ENCODE results near the gene FBXL5.

Gene FBXL5

GRCh38 chr4:15610855-15611254 lies 44.3 kb downstream of the FBXL5 start:
- Histone ChIP-seq H3K14ac (ENCODE audit: low read length) (no peak overlapping the region), H3K27ac (replicated peaks; ENCODE audit: low read length) (no peak overlapping the region), H3K36me3 (replicated peaks in 1 of 2; ENCODE audit: control insufficient read depth in 2 of 2, insufficient read depth in 2 of 2, low read length in 2 of 2) (peaks cover 4 to 53% of the 10 kb centered on the region in 2 donors), H2BK5ac (ENCODE audit: low read length) (no peak overlapping the region), H4K91ac (ENCODE audit: low read depth, low read length, poor library complexity) (no peak overlapping the region), H3K4me1 (ENCODE audit: control insufficient read depth in 2 of 2, insufficient read depth in 1 of 2, low read depth in 1 of 2, low read length in 2 of 2) (peaks cover 2% of the 10 kb centered on the region in 2 donors), H2BK12ac (ENCODE audit: low read length) (no peak overlapping the region), H3K4me2 (ENCODE audit: insufficient read depth, low read length, poor library complexity, severe bottlenecking) (no peak overlapping the region), H3K4ac (ENCODE audit: low read length) (no peak overlapping the region), H3K18ac (ENCODE audit: low read length) (no peak overlapping the region), H3K23ac (ENCODE audit: low read depth, low read length, poor library complexity) (no peak overlapping the region), H3K79me1 (ENCODE audit: low read depth, low read length) (no peaks in the 10 kb centered on the region), H2BK15ac (ENCODE audit: low read length) (no peak overlapping the region), H3K9ac (ENCODE audit: low read depth, low read length, poor library complexity) (no peak overlapping the region), H3K4me3 (ENCODE audit: low read length in 2 of 2) (no peak overlapping the region), H2AFZ (ENCODE audit: low read length) (no peak overlapping the region), H2AK5ac (ENCODE audit: low read depth, low read length) (no peak overlapping the region), H4K8ac (ENCODE audit: low read depth, low read length) (no peak overlapping the region), H3K9me3 (replicated peaks in 1 of 2; ENCODE audit: control insufficient read depth in 2 of 2, insufficient read depth in 1 of 2, low read depth in 1 of 2, low read length in 2 of 2) (peaks cover 2 to 17% of the 10 kb centered on the region in 2 donors), H3K27me3 (ENCODE audit: control insufficient read depth in 3 of 3, insufficient read depth in 3 of 3, low read depth in 1 of 3, low read length in 3 of 3) (no peaks in the 10 kb centered on the region), H2BK120ac (ENCODE audit: low read depth, low read length) (no peak overlapping the region)
- DNase-seq (ENCODE audit: low spot score) = no peak
- no CpG with 5 or more reads among the region's 2 CpGs for WGBS, 2 donors (ENCODE audit: extremely low coverage in 2 of 2, insufficient read length in 2 of 2, insufficient replicate concordance in 1 of 2)

GRCh38 chr4:15605537-15605936 lies 49.6 kb downstream of the FBXL5 start:
- Histone ChIP-seq H2BK12ac (ENCODE audit: low read length) (no peak overlapping the region), H3K4ac (ENCODE audit: low read length) (no peak overlapping the region), H3K4me1 (ENCODE audit: control insufficient read depth in 2 of 2, insufficient read depth in 1 of 2, low read depth in 1 of 2, low read length in 2 of 2) (peaks cover 2 to 8% of the 10 kb centered on the region in 2 donors), H4K8ac (ENCODE audit: low read depth, low read length) (no peak overlapping the region), H4K91ac (ENCODE audit: low read depth, low read length, poor library complexity) (no peak overlapping the region), H3K27me3 (ENCODE audit: control insufficient read depth in 3 of 3, insufficient read depth in 3 of 3, low read depth in 1 of 3, low read length in 3 of 3) (no peaks in the 10 kb centered on the region), H2AK5ac (ENCODE audit: low read depth, low read length) (no peak overlapping the region), H2AFZ (ENCODE audit: low read length) (no peak overlapping the region), H3K23ac (ENCODE audit: low read depth, low read length, poor library complexity) (no peak overlapping the region), H3K14ac (ENCODE audit: low read length) (no peak overlapping the region), H3K36me3 (replicated peaks in 1 of 2; ENCODE audit: control insufficient read depth in 2 of 2, insufficient read depth in 2 of 2, low read length in 2 of 2) (peaks cover 0 to 76% of the 10 kb centered on the region in 2 donors), H3K79me1 (ENCODE audit: low read depth, low read length) (no peaks in the 10 kb centered on the region), H3K4me2 (ENCODE audit: insufficient read depth, low read length, poor library complexity, severe bottlenecking) (peak overlapping the region; percentile 11), H3K27ac (replicated peaks; ENCODE audit: low read length) (no peak overlapping the region), H2BK15ac (ENCODE audit: low read length) (no peak overlapping the region), H2BK120ac (ENCODE audit: low read depth, low read length) (no peak overlapping the region), H3K18ac (ENCODE audit: low read length) (no peak overlapping the region), H3K9ac (ENCODE audit: low read depth, low read length, poor library complexity) (no peak overlapping the region), H3K4me3 (ENCODE audit: low read length in 2 of 2) (no peak overlapping the region), H2BK5ac (ENCODE audit: low read length) (no peak overlapping the region), H3K9me3 (replicated peaks in 1 of 2; ENCODE audit: control insufficient read depth in 2 of 2, insufficient read depth in 1 of 2, low read depth in 1 of 2, low read length in 2 of 2) (peaks cover 0 to 23% of the 10 kb centered on the region in 2 donors)
- DNase-seq (ENCODE audit: low spot score) = peak; percentile 24
- no CpG with 5 or more reads among the region's 5 CpGs for WGBS, 2 donors (ENCODE audit: extremely low coverage in 2 of 2, insufficient read length in 2 of 2, insufficient replicate concordance in 1 of 2)

GRCh38 chr4:15601862-15602261 lies 53.3 kb downstream of the FBXL5 start:
- WGBS, 2 donors (ENCODE audit: extremely low coverage in 2 of 2, insufficient read length in 2 of 2, insufficient replicate concordance in 1 of 2) = no CpG with 5 or more reads among the region's 2 CpGs
- H4K8ac ChIP-seq (ENCODE audit: low read depth, low read length) = no peak overlapping the region
- peaks cover 0 to 8% of the 10 kb centered on the region in 2 donors for H3K4me1 ChIP-seq (ENCODE audit: control insufficient read depth in 2 of 2, insufficient read depth in 1 of 2, low read depth in 1 of 2, low read length in 2 of 2)

GRCh38 chr4:15600176-15600575 lies 55.0 kb downstream of the FBXL5 start:
- Histone ChIP-seq H3K36me3 (replicated peaks in 1 of 2; ENCODE audit: control insufficient read depth in 2 of 2, insufficient read depth in 2 of 2, low read length in 2 of 2) (peaks cover 2 to 83% of the 10 kb centered on the region in 2 donors), H4K91ac (ENCODE audit: low read depth, low read length, poor library complexity) (no peak overlapping the region), H3K79me1 (ENCODE audit: low read depth, low read length) (no peaks in the 10 kb centered on the region), H3K14ac (ENCODE audit: low read length) (no peak overlapping the region), H2BK15ac (ENCODE audit: low read length) (no peak overlapping the region), H2BK5ac (ENCODE audit: low read length) (no peak overlapping the region), H4K8ac (ENCODE audit: low read depth, low read length) (no peak overlapping the region), H3K4me3 (ENCODE audit: low read length in 2 of 2) (no peak overlapping the region), H3K23ac (ENCODE audit: low read depth, low read length, poor library complexity) (no peak overlapping the region), H3K27me3 (ENCODE audit: control insufficient read depth in 3 of 3, insufficient read depth in 3 of 3, low read depth in 1 of 3, low read length in 3 of 3) (no peaks in the 10 kb centered on the region), H2BK12ac (ENCODE audit: low read length) (no peak overlapping the region), H3K4me1 (ENCODE audit: control insufficient read depth in 2 of 2, insufficient read depth in 1 of 2, low read depth in 1 of 2, low read length in 2 of 2) (no peaks in the 10 kb centered on the region), H3K18ac (ENCODE audit: low read length) (no peak overlapping the region), H2AK5ac (ENCODE audit: low read depth, low read length) (no peak overlapping the region), H2BK120ac (ENCODE audit: low read depth, low read length) (no peak overlapping the region), H3K9me3 (replicated peaks in 1 of 2; ENCODE audit: control insufficient read depth in 2 of 2, insufficient read depth in 1 of 2, low read depth in 1 of 2, low read length in 2 of 2) (peaks cover 0 to 23% of the 10 kb centered on the region in 2 donors), H3K4ac (ENCODE audit: low read length) (no peak overlapping the region), H3K9ac (ENCODE audit: low read depth, low read length, poor library complexity) (no peak overlapping the region), H2AFZ (ENCODE audit: low read length) (no peak overlapping the region), H3K27ac (replicated peaks; ENCODE audit: low read length) (no peak overlapping the region), H3K4me2 (ENCODE audit: insufficient read depth, low read length, poor library complexity, severe bottlenecking) (no peak overlapping the region)
- no peak for DNase-seq (ENCODE audit: low spot score)
- no CpG with 5 or more reads among the region's 3 CpGs for WGBS, 2 donors (ENCODE audit: extremely low coverage in 2 of 2, insufficient read length in 2 of 2, insufficient replicate concordance in 1 of 2)

More at GRCh38 chr4:15601862-15602261, 53.3 kb downstream of the FBXL5 start:
- H3K14ac ChIP-seq (ENCODE audit: low read length) = no peak overlapping the region
- no peak overlapping the region for H3K18ac ChIP-seq (ENCODE audit: low read length)
- no peak overlapping the region for H2BK120ac ChIP-seq (ENCODE audit: low read depth, low read length)
- no peak for DNase-seq (ENCODE audit: low spot score)
- no peaks in the 10 kb centered on the region for H3K79me1 ChIP-seq (ENCODE audit: low read depth, low read length)
- H2AK5ac ChIP-seq (ENCODE audit: low read depth, low read length) = no peak overlapping the region
- H2BK15ac ChIP-seq (ENCODE audit: low read length) = no peak overlapping the region
- H2BK5ac ChIP-seq (ENCODE audit: low read length) = no peak overlapping the region
- no peak overlapping the region for H4K91ac ChIP-seq (ENCODE audit: low read depth, low read length, poor library complexity)
- no peak overlapping the region for H3K9ac ChIP-seq (ENCODE audit: low read depth, low read length, poor library complexity)
- no peak overlapping the region for H2AFZ ChIP-seq (ENCODE audit: low read length)
- no peak overlapping the region for H2BK12ac ChIP-seq (ENCODE audit: low read length)
- H3K36me3 ChIP-seq (replicated peaks in 1 of 2; ENCODE audit: control insufficient read depth in 2 of 2, insufficient read depth in 2 of 2, low read length in 2 of 2) = peaks cover 2 to 87% of the 10 kb centered on the region in 2 donors
- no peak overlapping the region for H3K27ac ChIP-seq (replicated peaks; ENCODE audit: low read length)
- no peak overlapping the region for H3K4ac ChIP-seq (ENCODE audit: low read length)
- no peak overlapping the region for H3K4me2 ChIP-seq (ENCODE audit: insufficient read depth, low read length, poor library complexity, severe bottlenecking)
- no peak overlapping the region for H3K23ac ChIP-seq (ENCODE audit: low read depth, low read length, poor library complexity)
- H3K9me3 ChIP-seq (replicated peaks in 1 of 2; ENCODE audit: control insufficient read depth in 2 of 2, insufficient read depth in 1 of 2, low read depth in 1 of 2, low read length in 2 of 2) = peaks cover 0 to 23% of the 10 kb centered on the region in 2 donors
- H3K27me3 ChIP-seq (ENCODE audit: control insufficient read depth in 3 of 3, insufficient read depth in 3 of 3, low read depth in 1 of 3, low read length in 3 of 3) = no peaks in the 10 kb centered on the region
- no peak overlapping the region for H3K4me3 ChIP-seq (ENCODE audit: low read length in 2 of 2)
